Endothelial cell of umbilical vein (primary cell): ENCODE data around the gene BMP2K.

Experiments used
- CTCF ChIP-seq, 2 donors: IDR thresholded peaks; 1 replicate in 1 of 2; 2 replicates in 1 of 2; pipeline ENCODE4 v1.5.1; 2011; ENCODE audit warnings: low read length in 2 of 2, mild to moderate bottlenecking in 2 of 2, moderate library complexity in 2 of 2, control low read depth in 1 of 2, inconsistent platforms in 1 of 2, low read depth in 1 of 2; ENCODE audit not compliant: insufficient read depth in 1 of 2; ENCODE audit errors: extremely low read depth in 1 of 2
- EZH2 ChIP-seq: IDR thresholded peaks from 2 replicates; pipeline ENCODE4 v1.6.1; 2012; ENCODE audit warnings: borderline replicate concordance, low read depth, mild to moderate bottlenecking, moderate library complexity, low read length, inconsistent platforms; ENCODE audit not compliant: severe bottlenecking
- FOS ChIP-seq: IDR thresholded peaks from 2 replicates; pipeline ENCODE4 v1.6.1; 2011; ENCODE audit warnings: mild to moderate bottlenecking, low read length, moderate library complexity, borderline replicate concordance; ENCODE audit not compliant: insufficient read depth
- MAX ChIP-seq: IDR thresholded peaks from 2 replicates; pipeline ENCODE4 v1.6.1; 2011; ENCODE audit not compliant: insufficient read depth, insufficient read length
- POLR2A ChIP-seq: IDR thresholded peaks from 2 replicates; pipeline ENCODE4 v1.6.1; 2012; ENCODE audit warnings: low read depth, mild to moderate bottlenecking, control low read depth, low read length
- POLR2AphosphoS5 ChIP-seq: IDR thresholded peaks from 2 replicates; pipeline ENCODE4 v1.6.1; 2012; ENCODE audit warnings: low read depth, mild to moderate bottlenecking, control low read depth, low read length, moderate library complexity; ENCODE audit not compliant: insufficient read depth

- TF ChIP-seq POLR2A = no peak
- no peak for TF ChIP-seq CTCF (IDR thresholded peaks at IDR 0.05; ENCODE audit: extremely low read depth in 1 of 2, insufficient read depth in 1 of 2, low read depth in 1 of 2, low read length in 2 of 2)
- no peak for TF ChIP-seq EZH2
- TF ChIP-seq POLR2AphosphoS5 = no peak
- no peak for TF ChIP-seq MAX
- TF ChIP-seq FOS = no peak
Observed at GRCh38 chr4:78949735-78950134, 173.6 kb downstream of the BMP2K start.
